ENCODE data around the gene RGS8. TPM values are rescaled to one million over a fixed set of nuclear protein-coding genes. Genes with fewer than 3 reads are reported as not detected.

RGS8 gene
- total RNA-seq, 1 experiment from 2014 or later = 0.66 TPM

GRCh38 chr1:182642461-182642860, 41.9 kb downstream of the RGS8 start:
- H3K36me3 Mint-ChIP-seq = 0 out of 2 replicates have a peak, but pooled peaks cover 3% of the 10 kb centered on the region
- no peaks in the 10 kb centered on the region; the same call in 1 of the 2 replicates for H3K27me3 Mint-ChIP-seq (ENCODE audit: low read depth)
- no peak for DNase-seq (ENCODE audit: low spot score)
- TF ChIP-seq ATF1 (CRISPR knock-in tag; IDR thresholded peaks at IDR 0.05) (no peak), ZBTB43 (CRISPR knock-in tag; IDR thresholded peaks at IDR 0.05) (no peak)
- POLR2A ChIA-PET = interaction anchor here (1.3 kb wide), 1 partner anchor 26 kb away, joined by 3 read pairs; no protein-coding TSS in a partner anchor
- no peaks in the 10 kb centered on the region for H3K4me1 Mint-ChIP-seq
- H3K4me3 Mint-ChIP-seq = no peak overlapping the region
- CTCF ChIA-PET = interaction anchor here (3.2 kb wide), 1 partner anchor 140 kb away, joined by 10 read pairs; no protein-coding TSS in a partner anchor
- peaks cover 17% of the 10 kb centered on the region for H3K9me3 Mint-ChIP-seq
- ATAC-seq = no peak
- no peak overlapping the region for H3K27ac Mint-ChIP-seq

- Mint-ChIP-seq H3K4me1 (no peaks in the 10 kb centered on the region), H3K36me3 (0 out of 2 replicates have a peak, but pooled peaks cover 3% of the 10 kb centered on the region), H3K4me3 (no peak overlapping the region), H3K27me3 (ENCODE audit: low read depth) (no peaks in the 10 kb centered on the region), H3K9me3 (peaks cover 17% of the 10 kb centered on the region), H3K27ac (no peak overlapping the region)
- ATAC-seq (no peak), DNase-seq (ENCODE audit: low spot score) (no peak)
- no peak for TF ChIP-seq ESRRA (CRISPR knock-in tag; IDR thresholded peaks at IDR 0.05; ENCODE audit: borderline replicate concordance)
- no peak for TF ChIP-seq ARID4B (CRISPR knock-in tag; IDR thresholded peaks at IDR 0.05; ENCODE audit: borderline replicate concordance)
- no peak for TF ChIP-seq CBFB (CRISPR knock-in tag; IDR thresholded peaks at IDR 0.05; ENCODE audit: low read depth)
- no peak for TF ChIP-seq TP53 (CRISPR knock-in tag; IDR thresholded peaks at IDR 0.05)
- TF ChIP-seq ZNF425 (CRISPR knock-in tag; conservative IDR thresholded peaks at IDR 0.05) = no peak
- no peak for TF ChIP-seq ZNF317 (CRISPR knock-in tag; IDR thresholded peaks at IDR 0.05; ENCODE audit: borderline replicate concordance, low read depth)
- no peak for TF ChIP-seq ZBTB21 (CRISPR knock-in tag; IDR thresholded peaks at IDR 0.05; ENCODE audit: borderline replicate concordance)
- TF ChIP-seq E2F4 (CRISPR knock-in tag; IDR thresholded peaks at IDR 0.05; ENCODE audit: borderline replicate concordance, low read depth) = no peak
- TF ChIP-seq EMX1 (CRISPR knock-in tag; IDR thresholded peaks at IDR 0.05) = no peak
- TF ChIP-seq, protein P1, sequence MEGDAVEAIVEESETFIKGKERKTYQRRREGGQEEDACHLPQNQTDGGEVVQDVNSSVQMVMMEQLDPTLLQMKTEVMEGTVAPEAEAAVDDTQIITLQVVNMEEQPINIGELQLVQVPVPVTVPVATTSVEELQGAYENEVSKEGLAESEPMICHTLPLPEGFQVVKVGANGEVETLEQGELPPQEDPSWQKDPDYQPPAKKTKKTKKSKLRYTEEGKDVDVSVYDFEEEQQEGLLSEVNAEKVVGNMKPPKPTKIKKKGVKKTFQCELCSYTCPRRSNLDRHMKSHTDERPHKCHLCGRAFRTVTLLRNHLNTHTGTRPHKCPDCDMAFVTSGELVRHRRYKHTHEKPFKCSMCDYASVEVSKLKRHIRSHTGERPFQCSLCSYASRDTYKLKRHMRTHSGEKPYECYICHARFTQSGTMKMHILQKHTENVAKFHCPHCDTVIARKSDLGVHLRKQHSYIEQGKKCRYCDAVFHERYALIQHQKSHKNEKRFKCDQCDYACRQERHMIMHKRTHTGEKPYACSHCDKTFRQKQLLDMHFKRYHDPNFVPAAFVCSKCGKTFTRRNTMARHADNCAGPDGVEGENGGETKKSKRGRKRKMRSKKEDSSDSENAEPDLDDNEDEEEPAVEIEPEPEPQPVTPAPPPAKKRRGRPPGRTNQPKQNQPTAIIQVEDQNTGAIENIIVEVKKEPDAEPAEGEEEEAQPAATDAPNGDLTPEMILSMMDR (IDR thresholded peaks at IDR 0.05) = no peak
- no peak for TF ChIP-seq IRF1 (CRISPR knock-in tag; IDR thresholded peaks at IDR 0.05)
- POLR2A ChIA-PET = no interaction called here
- CTCF ChIA-PET = interaction anchor here (3.2 kb wide), 1 partner anchor 141 kb away, joined by 10 read pairs; no protein-coding TSS in a partner anchor
These were observed 42.8 kb downstream of the RGS8 start for GRCh38 chr1:182641561-182641960.

All from WTC11 (cell line).